Neural cell (in vitro differentiated cells): Measurements from ENCODE around the gene ZNF814. TPM values are rescaled to one million over a fixed set of nuclear protein-coding genes. Genes with fewer than 3 reads are reported as not detected.
"Not testable (repeated sequence)": the region's sequence is repeated elsewhere in the genome, so short reads cannot be mapped to it uniquely, and the experiment has no call there.

Source experiments
- H2AFZ ChIP-seq: fragments of 200-600, 300-800 bp; sonication (generic), shearing (Covaris generic); 2 replicates; pipeline ENCODE4 v1.6.0; 2014; ENCODE audit warnings: low read depth, mild to moderate bottlenecking, antibody characterized with exemption, low read length, moderate library complexity
- H3F3A ChIP-seq: fragments of 200-600 bp; shearing (Covaris generic); 2 replicates; pipeline ENCODE4 v1.6.1; 2016; ENCODE audit warnings: mild to moderate bottlenecking, moderate library complexity, mixed read lengths, antibody characterized with exemption, low read length; ENCODE audit not compliant: insufficient read depth, poor library complexity, severe bottlenecking
- H3K27ac ChIP-seq: fragments of 200-600, 300-800 bp; sonication (generic), shearing (Covaris generic); 2 replicates; pipeline ENCODE4 v1.5.1; 2014; ENCODE audit warnings: mild to moderate bottlenecking, low read length, moderate library complexity
- H3K27me3 ChIP-seq: fragments of 300-800, 200-600 bp; sonication (generic), shearing (Covaris generic); 2 replicates; pipeline ENCODE4 v1.6.0; 2014; ENCODE audit warnings: mild to moderate bottlenecking, low read depth, low read length, moderate library complexity; ENCODE audit not compliant: insufficient read depth
- H3K36me3 ChIP-seq: fragments of 300-800, 200-600 bp; sonication (generic), shearing (Covaris generic); 2 replicates; pipeline ENCODE4 v1.5.1; 2014; ENCODE audit warnings: mild to moderate bottlenecking, antibody characterized with exemption, low read length, moderate library complexity; ENCODE audit not compliant: insufficient read depth
- H3K4me2 ChIP-seq: fragments of 300-800, 200-600 bp; sonication (generic), shearing (Covaris generic); 2 replicates; pipeline ENCODE4 v1.6.0; 2014; ENCODE audit warnings: mild to moderate bottlenecking, low read length
- H3K4me3 ChIP-seq: fragments of 300-800, 200-600 bp; sonication (generic), shearing (Covaris generic); 2 replicates; pipeline ENCODE4 v1.5.1; 2014; ENCODE audit warnings: mild to moderate bottlenecking, low read length, moderate library complexity
- H3K79me2 ChIP-seq: fragments of 200-600 bp; shearing (Covaris generic); replicated peaks from 2 replicates; pipeline ENCODE4 v1.6.0; 2014; ENCODE audit warnings: mild to moderate bottlenecking, low read length, moderate library complexity; ENCODE audit not compliant: insufficient read depth
- H3K9ac ChIP-seq: fragments of 300-800, 200-600 bp; sonication (generic), shearing (Covaris generic); 2 replicates; pipeline ENCODE4 v1.6.1; 2016; ENCODE audit warnings: mild to moderate bottlenecking, low read length, mixed read lengths
- H3K9me2 ChIP-seq: fragments of 200-600 bp; shearing (Covaris generic); 2 replicates; pipeline ENCODE4 v1.6.1; 2016; ENCODE audit warnings: mild to moderate bottlenecking, low read length, mixed read lengths; ENCODE audit not compliant: insufficient read depth
- H3K9me3 ChIP-seq: fragments of 200-600, 300-800 bp; sonication (generic), shearing (Covaris generic); 2 replicates; pipeline ENCODE4 v1.6.1; 2016; ENCODE audit warnings: mild to moderate bottlenecking, mixed run types, low read length, moderate library complexity, mixed read lengths
- H4K20me1 ChIP-seq: fragments of 200-600 bp; shearing (Covaris generic); 2 replicates; pipeline ENCODE4 v1.6.1; 2016; ENCODE audit warnings: mild to moderate bottlenecking, mixed run types; ENCODE audit not compliant: insufficient read depth
- CTCF ChIP-seq: fragments of 450-650 bp; IDR thresholded peaks from 2 replicates; pipeline ENCODE4 v1.5.1; 2014; ENCODE audit warnings: antibody characterized with exemption, mild to moderate bottlenecking, moderate library complexity; ENCODE audit not compliant: poor library complexity, severe bottlenecking
- EP300 ChIP-seq: fragments of 450-650 bp; conservative IDR thresholded peaks from 2 replicates; pipeline ENCODE4 v1.6.1; 2014; ENCODE audit warnings: antibody characterized with exemption, mild to moderate bottlenecking, moderate library complexity; ENCODE audit not compliant: poor library complexity, severe bottlenecking
- EZH2 ChIP-seq: fragments of 200-600, 300-800 bp; shearing (Covaris generic), sonication (generic); IDR thresholded peaks from 2 replicates; pipeline ENCODE4 v1.6.1; 2014; ENCODE audit warnings: antibody characterized with exemption, low read length, borderline replicate concordance, mild to moderate bottlenecking; ENCODE audit not compliant: insufficient read depth, poor library complexity, severe bottlenecking
- MXI1 ChIP-seq: fragments of 450-650 bp; conservative IDR thresholded peaks from 2 replicates; pipeline ENCODE4 v1.6.1; 2014; ENCODE audit warnings: antibody characterized with exemption, mild to moderate bottlenecking; ENCODE audit not compliant: poor library complexity, severe bottlenecking
- POLR2AphosphoS5 ChIP-seq: IDR thresholded peaks from 2 replicates; pipeline ENCODE4 v1.6.1; 2012
- RAD21 ChIP-seq: fragments of 450-650 bp; conservative IDR thresholded peaks from 2 replicates; pipeline ENCODE4 v1.6.1; 2014; ENCODE audit warnings: antibody characterized with exemption, mild to moderate bottlenecking, moderate library complexity
- REST ChIP-seq: IDR thresholded peaks from 2 replicates; pipeline ENCODE4 v1.6.1; 2012; ENCODE audit warnings: borderline replicate concordance
- SMC3 ChIP-seq: fragments of 450-650 bp; conservative IDR thresholded peaks from 2 replicates; pipeline ENCODE4 v1.6.1; 2014; ENCODE audit warnings: antibody characterized with exemption, mild to moderate bottlenecking, moderate library complexity; ENCODE audit not compliant: poor library complexity
- TAF1 ChIP-seq: IDR thresholded peaks from 2 replicates; pipeline ENCODE4 v1.6.1; 2012; ENCODE audit warnings: low read depth
- polyA plus RNA-seq: library from polyadenylated mRNA; depleted of rRNA; stranded (reverse); fragments of >200 nt; gene quantifications from 2 replicates; pipeline ENCODE4 v1.2.3, GENCODE V29; 2014

Gene ZNF814
- polyA plus RNA-seq, 1 donor from 2014 or later, result 17.7 TPM

GRCh38 chr19:57841122-57841763 lies 47.6 kb downstream of the ZNF814 start:
- Histone ChIP-seq H3K27me3 (no peaks in the 10 kb centered on the region), H3K4me2 (no peak overlapping the region), H3K4me3 (no peak overlapping the region), H3K9me2 (no peaks in the 10 kb centered on the region), H4K20me1 (no peaks in the 10 kb centered on the region), H3K27ac (no peak overlapping the region), H3K36me3 (peaks cover 6% of the 10 kb centered on the region), H3F3A (no peaks in the 10 kb centered on the region), H2AFZ (no peak overlapping the region), H3K9me3 (no peaks in the 10 kb centered on the region), H3K79me2 (peaks cover 5% of the 10 kb centered on the region), H3K9ac (no peak overlapping the region)
- TF ChIP-seq RAD21, result no peak

- not testable (repeated sequence) for H3K9ac ChIP-seq, H3K9me3 ChIP-seq, H3K27ac ChIP-seq, H2AFZ ChIP-seq, H3K27me3 ChIP-seq, H3K4me2 ChIP-seq, H3F3A ChIP-seq, H4K20me1 ChIP-seq, H3K36me3 ChIP-seq, H3K4me3 ChIP-seq, H3K79me2 ChIP-seq, H3K9me2 ChIP-seq
Measured at GRCh38 chr19:57838622-57839191, 50.1 kb downstream of the ZNF814 start.

- H3K79me2 ChIP-seq, H3K27me3 ChIP-seq, H3K27ac ChIP-seq, H3K4me3 ChIP-seq, H3K9me2 ChIP-seq, H3K9me3 ChIP-seq, H3K36me3 ChIP-seq, H3F3A ChIP-seq, H4K20me1 ChIP-seq, H3K9ac ChIP-seq, H2AFZ ChIP-seq, H3K4me2 ChIP-seq: not testable (repeated sequence)
Measured at GRCh38 chr19:57836991-57837390, 51.8 kb downstream of the ZNF814 start.

- Histone ChIP-seq H3K9me3 (no peaks in the 10 kb centered on the region), H3K27me3 (no peaks in the 10 kb centered on the region), H3K27ac (peak within 1 kb of the TSS; percentile 84), H2AFZ (peak within 1 kb of the TSS; percentile 49), H3K9me2 (no peaks in the 10 kb centered on the region), H4K20me1 (no peaks in the 10 kb centered on the region), H3K79me2 (peaks cover 15% of the 10 kb centered on the region), H3K9ac (peak within 1 kb of the TSS; percentile 70), H3K4me3 (peak within 1 kb of the TSS; percentile 73), H3K4me2 (peak within 1 kb of the TSS; percentile 8), H3F3A (no peaks in the 10 kb centered on the region), H3K36me3 (no peaks in the 10 kb centered on the region)
- no peak for TF ChIP-seq EZH2
- TF ChIP-seq CTCF, result peak; percentile 66
- TF ChIP-seq EP300, result peak; percentile 31
- peak; percentile 67 for TF ChIP-seq REST
- TF ChIP-seq POLR2AphosphoS5, result peak; percentile 83
- peak; percentile 52 for TF ChIP-seq RAD21
- TF ChIP-seq SMC3, result peak; percentile 72
- no peak for TF ChIP-seq TAF1
- TF ChIP-seq MXI1, result peak; percentile 97
Measured at GRCh38 chr19:57830071-57830602, 58.7 kb downstream of the ZNF814 start, which contains the start of gene ZNF587B. Gene ZNF587B, plus strand, starts transcription at chr19:57830299. Its CDS starts 230 bp downstream, at chr19:57830529.
